Activated naive CD4-positive, alpha-beta T cell treated with anti-CD3 and anti-CD28 coated beads for 36 hours (primary cell): Measurements from ENCODE around the gene DUSP12. TPM values are rescaled to one million over a fixed set of nuclear protein-coding genes. Genes with fewer than 3 reads are reported as not detected.

ENCODE experiments used
- CTCF ChIA-PET: fragments of 350-600 bp; sonication (Branson Sonifier 250); formaldehyde crosslinking; loops from one replicate; lab custom pipeline; 2021; ENCODE audit warnings: antibody characterized with exemption; lab: Charles Lee
- DNase-seq: peaks from one replicate; pipeline ENCODE4 v3.0.0-alpha.2; 2020
- H3K27ac Mint-ChIP-seq: one replicate; pipeline ENCODE4 v1.8.0; 2021; ENCODE audit warnings: mild to moderate bottlenecking, mixed read lengths
- H3K27me3 Mint-ChIP-seq: one replicate; pipeline ENCODE4 v1.8.0; 2021; ENCODE audit warnings: low read depth, mixed read lengths
- H3K36me3 Mint-ChIP-seq: one replicate; pipeline ENCODE4 v1.8.0; 2021; ENCODE audit warnings: low read depth, mixed read lengths
- H3K4me1 Mint-ChIP-seq: one replicate; pipeline ENCODE4 v1.8.0; 2021; ENCODE audit warnings: low read depth, mixed read lengths
- H3K4me3 Mint-ChIP-seq: one replicate; pipeline ENCODE4 v1.8.0; 2021; ENCODE audit warnings: mild to moderate bottlenecking, moderate library complexity, mixed read lengths
- H3K9me3 Mint-ChIP-seq: one replicate; pipeline ENCODE4 v1.8.0; 2021; ENCODE audit warnings: mixed read lengths
- intact Hi-C: fragments of 100-400 bp; cut with micrococcal nuclease; formaldehyde crosslinking; loops from one replicate; pipeline ENCODE4 v1.15.1; 2023
- total RNA-seq, 2 experiments: library from RNA; stranded (reverse); gene quantifications; one replicate each; pipeline ENCODE4 v1.2.3, GENCODE V29; 2021

DUSP12 gene, protein sequence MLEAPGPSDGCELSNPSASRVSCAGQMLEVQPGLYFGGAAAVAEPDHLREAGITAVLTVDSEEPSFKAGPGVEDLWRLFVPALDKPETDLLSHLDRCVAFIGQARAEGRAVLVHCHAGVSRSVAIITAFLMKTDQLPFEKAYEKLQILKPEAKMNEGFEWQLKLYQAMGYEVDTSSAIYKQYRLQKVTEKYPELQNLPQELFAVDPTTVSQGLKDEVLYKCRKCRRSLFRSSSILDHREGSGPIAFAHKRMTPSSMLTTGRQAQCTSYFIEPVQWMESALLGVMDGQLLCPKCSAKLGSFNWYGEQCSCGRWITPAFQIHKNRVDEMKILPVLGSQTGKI
- 10 to 100 TPM; 28.2 to 28.4 TPM for total RNA-seq

DNA sequence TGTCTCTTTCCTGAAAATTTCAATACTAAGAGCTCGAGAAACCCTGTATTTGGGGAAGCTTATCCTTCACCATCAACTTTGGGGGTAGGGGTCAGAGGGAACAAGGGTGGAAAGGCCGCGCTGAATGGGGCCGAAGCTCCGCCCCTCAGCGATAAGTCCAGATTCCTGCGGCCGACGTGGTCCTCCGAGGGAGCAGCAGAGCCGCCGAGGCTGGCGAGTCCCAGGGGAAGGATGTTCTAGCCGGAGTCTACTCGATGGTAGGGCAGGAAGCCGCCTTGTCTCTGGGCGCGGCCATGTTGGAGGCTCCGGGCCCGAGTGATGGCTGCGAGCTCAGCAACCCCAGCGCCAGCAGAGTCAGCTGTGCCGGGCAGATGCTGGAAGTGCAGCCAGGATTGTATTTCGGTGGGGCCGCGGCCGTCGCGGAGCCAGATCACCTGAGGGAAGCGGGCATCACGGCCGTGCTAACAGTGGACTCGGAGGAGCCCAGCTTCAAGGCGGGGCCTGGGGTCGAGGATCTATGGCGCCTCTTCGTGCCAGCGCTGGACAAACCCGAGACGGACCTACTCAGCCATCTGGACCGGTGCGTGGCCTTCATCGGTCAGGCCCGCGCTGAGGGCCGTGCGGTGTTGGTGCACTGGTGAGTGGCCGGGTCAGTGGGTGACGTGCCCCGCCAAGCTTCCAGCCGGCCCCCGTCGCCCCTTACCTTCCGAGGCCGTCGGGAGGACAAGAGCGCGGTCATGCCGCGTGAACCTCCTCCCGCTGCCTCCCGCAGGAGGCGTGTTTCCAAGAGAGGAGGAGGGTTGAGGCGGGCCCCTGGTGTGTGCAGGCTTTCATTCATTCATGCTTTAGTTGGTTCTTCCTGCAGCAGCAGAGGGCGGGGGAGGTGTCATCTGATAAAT lies at the start of gene DUSP12:
Gene DUSP12 (plus strand): TSS at position 278 of the 899 bp plus-strand sequence. CDS start 16 bp downstream, at position 294.
- peak; percentile 94 for DNase-seq
- H3K27me3 Mint-ChIP-seq, result no peaks in the 10 kb centered on the region
- intact Hi-C loops, result loop anchor here (1.0 to 10.0 kb wide), 5 partner anchors 17 to 565 kb away; partner anchors contain the start of genes ATF6 and SDHC
- peaks cover 45% of the 10 kb centered on the region for H3K4me1 Mint-ChIP-seq
- H3K27ac Mint-ChIP-seq, result peak within 1 kb of the TSS; percentile 98
- H3K9me3 Mint-ChIP-seq, result peaks cover 6% of the 10 kb centered on the region
- CTCF ChIA-PET, result interaction anchor here (0.7 to 2.5 kb wide), 8 partner anchors 10 to 287 kb away, joined by 4 to 14 read pairs (median 5); partner anchors contain the start of gene ATF6
- H3K36me3 Mint-ChIP-seq, result peaks cover 30% of the 10 kb centered on the region
- peak within 1 kb of the TSS; percentile 98 for H3K4me3 Mint-ChIP-seq

DNA sequence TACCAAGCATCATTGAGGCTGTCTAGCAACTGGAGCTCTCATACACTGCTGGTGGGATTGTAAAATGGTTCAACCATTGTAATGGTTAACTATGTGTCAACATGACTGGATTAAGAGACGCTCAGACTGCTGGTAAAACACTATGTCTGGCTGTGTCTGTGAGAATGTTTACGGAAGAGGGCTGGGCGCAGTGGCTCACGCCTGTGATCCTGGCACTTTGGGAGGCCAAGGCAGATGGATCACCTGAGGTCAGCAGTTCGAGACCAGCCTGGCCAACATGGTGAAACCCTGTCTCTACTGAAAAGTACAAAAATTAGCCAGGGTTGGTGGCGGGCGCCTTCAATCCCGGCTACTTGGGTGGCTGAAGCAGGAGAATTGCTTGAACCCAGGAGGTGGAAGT lies 47.3 kb upstream of the DUSP12 start:
- CTCF ChIA-PET, result no interaction called here
- Mint-ChIP-seq H3K4me3 (no peak overlapping the region), H3K9me3 (no peaks in the 10 kb centered on the region), H3K36me3 (no peaks in the 10 kb centered on the region), H3K27me3 (peaks cover 5% of the 10 kb centered on the region), H3K27ac (no peak overlapping the region), H3K4me1 (no peaks in the 10 kb centered on the region)
- no peak for DNase-seq
- intact Hi-C loops, result no loop called here

GRCh38 chr1:161705537-161705936 lies 44.0 kb upstream of the DUSP12 start:
- no peaks in the 10 kb centered on the region for H3K27me3 Mint-ChIP-seq
- H3K9me3 Mint-ChIP-seq, result no peaks in the 10 kb centered on the region
- intact Hi-C loops, result no loop called here
- no peak overlapping the region for H3K27ac Mint-ChIP-seq
- H3K4me3 Mint-ChIP-seq, result no peak overlapping the region
- H3K4me1 Mint-ChIP-seq, result no peaks in the 10 kb centered on the region
- no peak for DNase-seq
- CTCF ChIA-PET, result no interaction called here
- H3K36me3 Mint-ChIP-seq, result no peaks in the 10 kb centered on the region

GRCh38 chr1:161706113-161706481 lies 43.5 kb upstream of the DUSP12 start:
- H3K36me3 Mint-ChIP-seq, result no peaks in the 10 kb centered on the region
- intact Hi-C loops, result loop anchor here (2.0 kb wide), 1 partner anchor 25 kb away; no protein-coding TSS in a partner anchor
- no peaks in the 10 kb centered on the region for H3K9me3 Mint-ChIP-seq
- no peak for DNase-seq
- no peak overlapping the region for H3K4me3 Mint-ChIP-seq
- H3K4me1 Mint-ChIP-seq, result no peaks in the 10 kb centered on the region
- CTCF ChIA-PET, result no interaction called here
- H3K27ac Mint-ChIP-seq, result no peak overlapping the region
- H3K27me3 Mint-ChIP-seq, result no peaks in the 10 kb centered on the region

DNA sequence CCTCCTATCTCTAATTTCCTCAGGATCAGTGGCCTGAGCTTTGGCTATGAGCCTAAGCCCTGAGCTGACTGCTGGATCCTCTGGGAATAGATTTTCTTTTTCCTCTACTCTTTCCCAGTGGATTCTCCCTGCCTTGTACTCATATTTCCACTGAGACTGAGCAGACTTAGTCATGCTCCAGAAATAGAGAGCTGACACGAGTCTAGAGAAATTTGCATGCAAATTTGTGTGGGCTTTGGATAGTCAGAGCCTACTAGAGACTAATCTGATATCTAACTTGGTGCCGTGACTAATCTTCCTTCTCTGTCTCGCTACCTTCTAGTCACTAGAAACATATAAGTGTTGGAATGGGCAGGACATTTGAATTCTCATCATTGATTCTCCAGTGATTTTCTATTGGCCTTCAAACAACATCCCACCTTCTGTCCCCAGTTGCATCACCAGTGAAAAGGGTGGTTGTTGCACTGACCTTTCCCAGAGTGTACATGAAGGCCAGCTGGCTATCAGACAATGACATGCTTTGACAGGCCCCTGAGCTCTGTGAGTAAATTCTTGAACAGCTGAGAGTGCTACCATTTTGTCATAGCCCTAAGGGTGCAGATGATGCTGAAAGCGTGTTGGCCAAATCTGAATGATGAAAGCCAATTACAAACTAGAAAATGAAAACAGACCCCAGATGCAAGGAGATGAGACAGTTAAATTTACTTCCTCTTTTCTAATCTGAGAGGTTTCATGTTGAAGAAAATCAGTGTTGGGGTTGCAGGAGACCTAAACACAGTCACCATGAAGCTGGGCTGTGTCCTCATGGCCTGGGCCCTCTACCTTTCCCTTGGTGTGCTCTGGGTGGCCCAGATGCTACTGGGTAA lies 42.9 kb upstream of the DUSP12 start, which contains the start of gene FCRLA:
Gene FCRLA (plus strand): TSS at position 748 of the 866 bp plus-strand sequence. CDS start 36 bp downstream, at position 784.
- Mint-ChIP-seq H3K9me3 (no peaks in the 10 kb centered on the region), H3K27ac (no peak within 1 kb of the TSS), H3K27me3 (no peaks in the 10 kb centered on the region), H3K36me3 (no peaks in the 10 kb centered on the region), H3K4me3 (no peak within 1 kb of the TSS), H3K4me1 (no peaks in the 10 kb centered on the region)
- intact Hi-C loops, result loop anchor here (2.0 kb wide), 1 partner anchor 24 kb away; no protein-coding TSS in a partner anchor
- no peak for DNase-seq
- CTCF ChIA-PET, result interaction anchor here (1.1 to 1.8 kb wide), 2 partner anchors 30 to 31 kb away, joined by 3 to 6 read pairs; no protein-coding TSS in a partner anchor

DNA sequence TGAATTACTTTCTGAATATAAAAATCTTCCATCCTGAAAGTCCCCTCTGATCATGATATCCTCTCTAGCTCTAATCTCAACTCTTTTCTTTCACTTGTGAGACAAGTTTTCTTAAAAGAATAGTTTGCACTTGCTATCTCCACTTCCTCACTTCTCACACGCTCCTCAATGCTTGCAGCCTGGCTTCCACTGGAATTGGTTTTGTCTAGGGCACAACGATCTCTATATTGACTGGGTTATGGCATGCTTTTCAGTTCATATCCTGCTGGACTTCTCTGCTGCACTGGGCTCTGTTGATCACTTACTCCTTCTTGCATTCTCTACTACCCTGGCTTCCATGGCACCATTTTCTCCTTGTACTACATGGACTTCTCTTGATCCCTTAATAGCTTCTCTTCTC lies 42.1 kb upstream of the DUSP12 start:
- H3K4me3 Mint-ChIP-seq, result no peak overlapping the region
- H3K36me3 Mint-ChIP-seq, result no peaks in the 10 kb centered on the region
- CTCF ChIA-PET, result interaction anchor here (0.9 to 1.8 kb wide), 3 partner anchors 16 to 31 kb away, joined by 3 to 6 read pairs (median 3); no protein-coding TSS in a partner anchor
- no peak for DNase-seq
- H3K27ac Mint-ChIP-seq, result no peak overlapping the region
- no peaks in the 10 kb centered on the region for H3K9me3 Mint-ChIP-seq
- no peaks in the 10 kb centered on the region for H3K4me1 Mint-ChIP-seq
- H3K27me3 Mint-ChIP-seq, result no peaks in the 10 kb centered on the region
- intact Hi-C loops, result loop anchor here (2.0 kb wide), 1 partner anchor 23 kb away; no protein-coding TSS in a partner anchor

DNA sequence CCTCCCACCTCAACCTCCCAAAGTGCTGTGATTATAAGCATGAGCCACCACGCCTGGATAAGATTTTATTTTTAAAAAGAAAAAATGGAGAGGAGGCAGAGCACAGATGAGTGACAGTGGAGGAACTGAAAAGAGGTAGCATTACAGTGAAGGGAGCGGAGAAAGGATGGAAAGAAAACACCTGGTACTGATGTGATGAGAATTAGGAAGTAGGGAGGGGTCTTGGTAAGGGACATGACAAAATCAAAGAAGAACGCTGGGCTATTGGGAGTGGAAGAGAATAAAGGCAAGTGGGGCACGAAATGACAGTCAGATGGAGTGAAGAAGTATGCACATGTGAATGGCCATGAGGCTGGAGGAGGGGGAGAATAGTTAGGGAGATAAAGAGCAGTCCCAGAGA lies 40.2 kb upstream of the DUSP12 start:
- H3K27ac Mint-ChIP-seq, result no peak overlapping the region
- intact Hi-C loops, result no loop called here
- no peaks in the 10 kb centered on the region for H3K36me3 Mint-ChIP-seq
- no peaks in the 10 kb centered on the region for H3K4me1 Mint-ChIP-seq
- H3K9me3 Mint-ChIP-seq, result no peaks in the 10 kb centered on the region
- CTCF ChIA-PET, result interaction anchor here (1.0 kb wide), 1 partner anchor 32 kb away, joined by 3 read pairs; no protein-coding TSS in a partner anchor
- H3K4me3 Mint-ChIP-seq, result no peak overlapping the region
- H3K27me3 Mint-ChIP-seq, result no peaks in the 10 kb centered on the region
- DNase-seq, result no peak

GRCh38 chr1:161710560-161710959 lies 39.0 kb upstream of the DUSP12 start:
- H3K4me1 Mint-ChIP-seq, result no peaks in the 10 kb centered on the region
- H3K36me3 Mint-ChIP-seq, result no peaks in the 10 kb centered on the region
- CTCF ChIA-PET, result no interaction called here
- no peaks in the 10 kb centered on the region for H3K27me3 Mint-ChIP-seq
- no peak for DNase-seq
- intact Hi-C loops, result no loop called here
- no peak overlapping the region for H3K4me3 Mint-ChIP-seq
- no peaks in the 10 kb centered on the region for H3K9me3 Mint-ChIP-seq
- H3K27ac Mint-ChIP-seq, result no peak overlapping the region

DNA sequence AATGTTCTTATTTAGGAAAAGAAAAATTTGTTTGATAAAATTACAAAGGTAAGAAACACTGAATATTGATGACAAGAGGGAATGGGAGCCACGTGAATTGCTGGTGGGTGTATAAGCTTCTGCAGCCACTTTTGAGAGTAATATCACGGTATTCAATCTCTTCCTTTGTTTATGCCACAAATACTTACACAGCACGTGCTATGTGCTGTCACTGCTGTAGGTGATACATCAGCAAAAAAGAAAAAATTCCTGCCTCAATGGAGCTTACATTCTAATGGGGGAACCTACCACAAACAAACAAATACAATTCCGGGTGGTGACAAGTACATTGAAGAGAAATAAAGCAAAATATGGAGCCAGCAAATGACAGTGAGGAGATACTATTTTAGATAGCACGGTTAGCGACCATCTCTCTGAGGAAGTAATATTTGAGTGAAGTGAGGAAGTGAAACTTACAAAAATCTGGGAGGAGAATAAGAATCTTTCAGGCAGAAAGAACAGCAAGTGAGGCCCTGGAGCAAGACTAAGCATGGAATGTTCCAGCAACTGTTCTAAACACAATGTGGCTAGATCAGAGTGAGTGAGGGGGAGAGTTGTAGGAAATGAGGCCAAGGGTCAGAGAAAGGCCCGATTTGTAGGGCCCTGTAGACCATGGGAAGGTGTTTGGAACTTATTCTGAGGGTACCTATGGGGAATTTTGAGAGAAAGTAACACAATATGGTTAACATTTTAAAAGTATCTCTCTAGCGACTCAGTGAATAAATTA lies 30.8 kb upstream of the DUSP12 start:
- H3K27me3 Mint-ChIP-seq, result peaks cover 7% of the 10 kb centered on the region

GRCh38 chr1:161719325-161719611 lies 30.3 kb upstream of the DUSP12 start:
- no peaks in the 10 kb centered on the region for H3K36me3 Mint-ChIP-seq
- peaks cover 16% of the 10 kb centered on the region for H3K4me1 Mint-ChIP-seq
- H3K9me3 Mint-ChIP-seq, result no peaks in the 10 kb centered on the region
- DNase-seq, result no peak
- no peak overlapping the region for H3K4me3 Mint-ChIP-seq
- intact Hi-C loops, result no loop called here
- CTCF ChIA-PET, result no interaction called here
- peaks cover 7% of the 10 kb centered on the region for H3K27me3 Mint-ChIP-seq
- H3K27ac Mint-ChIP-seq, result no peak overlapping the region

More for the DNA sequence above, 30.8 kb upstream of the DUSP12 start:
- Mint-ChIP-seq H3K36me3 (no peaks in the 10 kb centered on the region), H3K9me3 (no peaks in the 10 kb centered on the region), H3K27ac (no peak overlapping the region), H3K4me1 (peaks cover 16% of the 10 kb centered on the region), H3K4me3 (no peak overlapping the region)
- intact Hi-C loops, result no loop called here
- CTCF ChIA-PET, result no interaction called here
- DNase-seq, result no peak

- peaks cover 7% of the 10 kb centered on the region for H3K27me3 Mint-ChIP-seq
- H3K9me3 Mint-ChIP-seq, result no peaks in the 10 kb centered on the region
- DNase-seq, result no peak
- no peak overlapping the region for H3K27ac Mint-ChIP-seq
- no peaks in the 10 kb centered on the region for H3K36me3 Mint-ChIP-seq
- H3K4me1 Mint-ChIP-seq, result peaks cover 16% of the 10 kb centered on the region
- CTCF ChIA-PET, result no interaction called here
- intact Hi-C loops, result no loop called here
- no peak overlapping the region for H3K4me3 Mint-ChIP-seq
Measured at GRCh38 chr1:161720422-161720821, 29.2 kb upstream of the DUSP12 start.
